Activated CD8-positive, alpha-beta memory T cell treated with anti-CD3 and anti-CD28 coated beads, Interleukin-2, amount 50 U/mL, for 24 hours (primary cell): Measurements from ENCODE around the gene PLEKHJ1.

Experiments used
- DNase-seq: peaks from one replicate; pipeline ENCODE4 v3.0.0-alpha.2; 2020; ENCODE audit errors: extremely low read depth

PLEKHJ1 gene

DNA sequence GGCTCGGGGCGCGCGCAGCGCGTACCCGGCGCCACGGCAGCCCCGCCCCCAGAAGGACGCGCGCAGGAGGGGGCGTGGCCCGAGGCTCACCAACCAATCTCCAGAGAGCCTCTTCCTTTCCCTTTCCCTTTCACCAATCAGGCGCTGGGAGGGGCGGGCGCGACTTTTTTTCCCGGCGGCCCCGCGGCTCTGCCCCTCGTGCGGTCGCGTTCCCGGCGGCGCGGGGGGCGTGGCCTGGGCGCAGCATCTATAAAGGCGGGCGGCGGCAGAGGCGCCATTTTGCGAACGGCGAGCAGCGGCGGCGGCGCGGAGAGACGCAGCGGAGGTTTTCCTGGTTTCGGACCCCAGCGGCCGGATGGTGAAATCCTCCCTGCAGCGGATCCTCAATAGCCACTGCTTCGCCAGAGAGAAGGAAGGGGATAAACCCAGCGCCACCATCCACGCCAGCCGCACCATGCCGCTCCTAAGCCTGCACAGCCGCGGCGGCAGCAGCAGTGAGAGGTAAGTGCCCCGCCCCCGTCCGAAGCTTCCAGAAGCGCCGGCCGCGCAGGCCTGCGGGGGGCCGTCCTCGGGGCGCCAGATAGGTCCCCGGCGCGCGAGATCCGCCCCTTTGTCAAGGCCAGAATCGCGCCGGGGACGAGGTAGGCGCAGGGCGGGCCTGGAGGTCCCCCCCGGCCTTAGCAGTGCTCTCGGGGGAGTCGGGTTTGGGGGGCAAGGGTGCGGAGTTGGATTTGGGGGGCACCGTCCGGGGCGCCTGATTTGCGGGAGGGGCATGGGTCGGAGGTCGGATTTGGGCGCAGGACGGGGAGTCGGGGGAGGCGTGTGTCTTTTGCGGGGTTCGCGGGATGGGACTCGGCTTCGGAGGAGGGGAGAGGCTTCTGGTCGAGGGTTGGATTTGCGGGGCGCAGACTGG lies 33.4 kb upstream of the PLEKHJ1 start:
- DNase-seq: peak; percentile 97

- DNase-seq: no peak
These were observed 32.7 kb upstream of the PLEKHJ1 start for GRCh38 chr19:2268861-2269243.

- no peak for DNase-seq
These were observed 32.3 kb upstream of the PLEKHJ1 start for GRCh38 chr19:2268480-2268830.

- no peak for DNase-seq
These were observed 30.3 kb upstream of the PLEKHJ1 start for GRCh38 chr19:2266183-2266993.

DNA sequence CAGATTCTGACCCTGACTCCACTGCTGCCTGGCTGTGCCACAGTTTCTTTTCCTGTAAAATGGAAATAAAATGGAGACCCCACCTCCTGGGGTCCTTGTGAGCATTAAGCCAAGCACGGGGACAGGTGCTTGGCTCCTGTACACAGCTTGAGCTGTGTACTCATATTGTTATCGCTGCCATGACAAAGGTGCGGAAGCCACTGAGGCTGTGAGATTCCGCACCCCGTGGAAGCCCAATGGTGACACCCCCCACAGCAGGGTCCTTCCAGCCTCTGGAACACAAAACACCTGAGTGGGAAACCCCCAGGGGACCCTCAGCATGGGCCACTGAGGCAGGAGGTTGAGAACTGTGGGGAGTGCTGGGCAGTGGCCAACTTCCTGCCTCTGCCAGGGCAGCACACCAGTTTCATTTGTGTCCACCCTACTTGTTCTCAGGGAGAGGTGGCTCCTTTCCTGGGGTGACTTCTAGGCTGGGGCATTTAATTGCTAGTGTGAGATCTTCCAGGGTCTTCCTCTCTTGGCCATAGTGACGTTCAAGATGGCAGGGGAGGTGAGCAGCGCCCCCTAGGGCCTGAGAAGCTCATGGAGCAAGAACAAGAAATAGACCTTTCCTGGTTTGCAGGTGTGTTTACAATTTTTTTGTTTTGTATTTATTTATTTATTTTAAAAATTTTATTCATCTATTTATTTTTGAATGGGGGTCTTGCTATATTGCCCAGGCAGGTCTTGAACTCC lies 25.5 kb upstream of the PLEKHJ1 start:
- no peak for DNase-seq

- DNase-seq: no peak
These were observed 24.2 kb upstream of the PLEKHJ1 start for GRCh38 chr19:2260341-2260805.

- no peak for DNase-seq
These were observed 23.2 kb upstream of the PLEKHJ1 start for GRCh38 chr19:2259336-2259735.

- no peak for DNase-seq
These were observed 20.0 kb upstream of the PLEKHJ1 start, which contains the start of gene JSRP1 for GRCh38 chr19:2255982-2256685. Gene JSRP1 (minus strand): TSS chr19:2256417. CDS start chr19:2255314, 1,103 bp downstream.

GRCh38 chr19:2255112-2255845 lies 19.1 kb upstream of the PLEKHJ1 start:
- no peak for DNase-seq

DNA sequence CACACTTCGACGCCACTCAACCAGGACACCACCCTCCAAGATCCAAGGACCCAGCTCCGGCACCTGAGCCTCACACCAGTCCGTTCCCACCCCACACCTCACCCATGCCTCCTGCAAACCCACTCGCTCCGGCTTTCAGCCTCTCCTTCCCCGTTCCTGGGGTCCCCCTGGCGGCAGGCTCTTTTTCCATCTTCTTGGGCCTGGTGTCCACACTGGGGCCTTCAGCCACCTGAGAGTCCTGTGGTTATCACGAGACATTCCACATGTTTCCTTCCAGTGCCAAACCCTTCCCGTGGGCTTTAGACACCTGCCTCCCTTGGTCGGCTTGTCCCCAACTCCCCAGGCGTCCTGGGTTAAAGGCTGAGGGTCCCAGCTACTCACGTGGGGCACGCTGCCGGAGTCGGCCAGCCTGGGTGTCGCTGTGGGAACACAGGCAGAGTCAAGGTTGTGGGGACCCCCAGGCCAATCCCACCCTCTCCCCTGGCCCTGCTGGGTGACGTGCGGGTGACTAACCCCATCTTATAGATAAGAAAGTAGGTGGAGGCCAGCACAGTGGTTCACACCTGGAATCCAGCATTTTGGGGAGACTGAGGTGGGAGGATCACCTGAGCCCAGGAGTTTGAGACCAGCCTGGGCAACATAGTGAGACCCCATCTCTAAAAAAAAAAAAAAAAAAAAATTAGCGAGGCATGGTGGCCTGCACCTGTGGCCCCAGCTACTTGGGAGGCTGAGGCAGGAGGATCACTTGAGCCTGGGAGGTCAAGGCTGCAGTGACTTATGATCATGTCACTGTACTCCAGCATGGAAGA lies 18.1 kb upstream of the PLEKHJ1 start:
- DNase-seq: no peak

DNA sequence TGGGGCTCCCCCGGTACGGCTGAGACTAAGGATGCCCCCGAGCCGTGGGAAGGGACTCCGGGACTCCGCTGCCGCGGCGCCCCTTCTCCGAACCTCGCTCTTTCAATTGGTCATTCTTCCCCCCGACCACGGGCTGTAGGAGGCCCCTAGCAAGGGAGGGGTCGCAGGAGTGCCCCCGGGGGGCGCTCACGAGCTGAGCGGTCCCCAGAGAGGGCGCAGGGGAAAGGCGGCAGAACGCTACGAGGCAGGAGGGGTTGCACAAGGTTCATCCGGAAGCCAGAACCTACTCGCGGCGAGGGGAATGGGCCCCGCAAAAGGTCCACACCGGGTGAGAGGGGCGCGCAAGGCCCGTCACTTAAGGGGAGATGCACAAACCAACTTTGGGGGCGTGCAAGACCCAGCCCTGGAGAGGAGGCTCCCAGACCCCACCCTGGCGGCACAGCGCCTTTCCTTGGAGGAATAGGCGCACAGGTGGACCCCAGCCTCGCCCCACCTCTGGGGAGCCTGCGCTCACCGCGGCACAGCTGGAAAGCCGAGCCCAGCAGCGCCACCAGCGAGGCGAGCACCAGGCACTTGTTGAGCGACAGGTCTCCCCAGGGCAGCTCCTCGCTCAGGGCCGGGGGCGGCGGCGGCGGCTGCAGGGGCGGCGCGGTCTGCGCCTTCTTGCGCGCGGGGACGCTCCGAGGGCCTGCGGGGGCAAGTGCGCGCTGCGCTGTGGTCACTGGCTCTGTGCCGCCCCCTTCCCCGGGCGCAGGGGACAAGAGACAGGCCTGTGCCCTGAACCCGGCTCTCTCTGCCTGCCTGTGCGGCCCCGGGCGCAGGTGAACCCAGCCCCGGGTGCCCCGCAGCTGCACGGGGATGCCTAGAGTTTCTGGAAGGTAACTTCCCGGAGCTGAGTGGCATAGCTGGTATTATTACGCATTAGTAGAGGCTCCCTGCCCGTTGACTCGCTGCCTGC lies 17.3 kb upstream of the PLEKHJ1 start:
- no peak for DNase-seq

GRCh38 chr19:2252797-2253105 lies 16.6 kb upstream of the PLEKHJ1 start:
- no peak for DNase-seq

DNA sequence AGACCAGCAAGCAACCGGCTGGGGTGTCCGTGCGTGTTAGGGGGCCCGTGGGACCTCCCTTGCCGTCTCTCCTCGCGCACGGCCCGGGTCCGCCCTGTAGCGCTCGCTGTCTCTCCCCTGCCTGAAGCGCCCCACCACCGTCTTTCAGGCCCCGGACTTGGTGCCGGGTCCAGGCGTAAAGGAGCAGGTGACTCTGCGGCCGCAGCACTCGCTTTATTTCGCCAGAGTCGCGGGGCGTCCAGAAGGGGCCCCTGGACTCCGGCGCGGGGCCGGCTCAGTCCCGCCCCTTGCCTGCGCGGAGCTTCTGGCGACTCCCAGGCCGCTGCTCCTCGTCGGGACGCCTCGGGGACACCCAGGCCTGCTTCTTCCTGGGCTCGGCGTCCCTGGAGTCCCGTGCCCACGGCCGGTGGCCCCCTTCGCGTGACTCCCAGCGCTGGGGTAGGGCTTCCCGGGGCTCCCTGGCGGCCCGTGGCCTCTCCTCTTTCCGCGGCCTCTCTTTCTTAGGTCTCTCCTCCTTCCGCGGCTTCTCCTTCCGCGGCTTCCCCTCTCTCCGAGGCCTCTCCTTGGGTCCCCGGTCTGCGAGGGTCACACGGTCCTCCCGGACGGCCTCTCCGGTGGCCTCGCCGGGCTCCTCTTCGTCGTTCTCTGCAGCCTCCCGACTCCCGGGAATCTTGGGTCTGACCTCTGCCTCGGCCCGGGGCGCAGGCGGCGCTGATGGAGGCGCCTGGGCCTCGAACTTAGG lies 16.1 kb upstream of the PLEKHJ1 start:
- no peak for DNase-seq

DNA sequence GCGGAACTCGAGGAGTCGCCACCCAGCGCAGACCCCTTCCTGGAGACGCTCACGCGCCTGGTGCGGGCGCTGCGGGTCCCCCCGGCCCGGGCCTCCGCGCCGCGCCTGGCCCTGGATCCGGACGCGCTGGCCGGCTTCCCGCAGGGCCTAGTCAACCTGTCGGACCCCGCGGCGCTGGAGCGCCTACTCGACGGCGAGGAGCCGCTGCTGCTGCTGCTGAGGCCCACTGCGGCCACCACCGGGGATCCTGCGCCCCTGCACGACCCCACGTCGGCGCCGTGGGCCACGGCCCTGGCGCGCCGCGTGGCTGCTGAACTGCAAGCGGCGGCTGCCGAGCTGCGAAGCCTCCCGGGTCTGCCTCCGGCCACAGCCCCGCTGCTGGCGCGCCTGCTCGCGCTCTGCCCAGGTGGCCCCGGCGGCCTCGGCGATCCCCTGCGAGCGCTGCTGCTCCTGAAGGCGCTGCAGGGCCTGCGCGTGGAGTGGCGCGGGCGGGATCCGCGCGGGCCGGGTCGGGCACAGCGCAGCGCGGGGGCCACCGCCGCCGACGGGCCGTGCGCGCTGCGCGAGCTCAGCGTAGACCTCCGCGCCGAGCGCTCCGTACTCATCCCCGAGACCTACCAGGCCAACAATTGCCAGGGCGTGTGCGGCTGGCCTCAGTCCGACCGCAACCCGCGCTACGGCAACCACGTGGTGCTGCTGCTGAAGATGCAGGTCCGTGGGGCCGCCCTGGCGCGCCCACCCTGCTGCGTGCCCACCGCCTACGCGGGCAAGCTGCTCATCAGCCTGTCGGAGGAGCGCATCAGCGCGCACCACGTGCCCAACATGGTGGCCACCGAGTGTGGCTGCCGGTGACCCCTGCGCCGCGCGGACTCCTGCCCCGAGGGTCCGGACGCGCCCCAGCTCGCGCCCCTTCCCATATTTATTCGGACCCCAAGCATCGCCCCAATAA lies 15.3 kb upstream of the PLEKHJ1 start:
- DNase-seq: no peak

- no peak for DNase-seq
These were observed 14.6 kb upstream of the PLEKHJ1 start for GRCh38 chr19:2250766-2251105.

DNA sequence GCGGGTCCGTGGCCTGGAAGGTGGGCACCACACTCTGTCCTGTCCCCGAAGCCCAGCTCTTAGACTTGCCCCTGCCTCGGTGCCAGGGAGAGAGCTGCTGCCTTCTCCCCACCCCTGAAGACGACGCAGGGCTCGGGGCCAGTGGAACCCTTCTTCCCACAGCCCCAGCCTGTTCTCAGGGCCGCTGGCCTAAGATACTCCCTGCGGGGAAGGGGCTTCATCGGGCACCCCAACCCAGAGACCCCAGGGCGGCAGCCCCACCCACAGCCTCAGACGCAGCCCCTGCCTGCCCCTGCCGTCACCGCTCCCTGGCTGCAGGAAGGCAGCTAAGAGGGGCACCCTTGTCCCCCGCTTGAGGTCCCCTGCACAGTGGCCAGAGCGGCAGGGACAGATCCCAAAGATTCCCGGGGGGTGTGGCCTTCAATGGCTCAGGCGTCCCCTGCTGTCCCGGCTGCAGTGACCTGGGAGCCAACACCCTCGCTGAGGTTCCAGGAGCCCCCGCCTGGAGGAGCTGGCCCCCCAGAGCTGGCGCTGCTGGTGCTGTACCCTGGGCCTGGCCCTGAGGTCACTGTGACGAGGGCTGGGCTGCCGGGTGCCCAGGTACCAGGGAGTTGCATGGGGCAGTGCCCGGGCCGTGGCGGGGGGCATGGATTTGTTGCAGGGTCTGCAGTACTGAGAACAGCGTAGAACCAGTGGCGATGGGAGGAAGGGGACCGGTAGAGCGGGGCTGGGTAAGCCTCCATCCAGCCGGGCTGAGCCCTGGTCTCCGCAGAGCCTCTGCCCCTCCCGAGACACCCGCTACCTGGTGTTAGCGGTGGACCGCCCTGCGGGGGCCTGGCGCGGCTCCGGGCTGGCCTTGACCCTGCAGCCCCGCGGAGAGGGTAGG lies 14.0 kb upstream of the PLEKHJ1 start:
- no peak for DNase-seq
